ENCODE measurements around the gene ZER1. TPM values are rescaled to one million over a fixed set of nuclear protein-coding genes. Genes with fewer than 3 reads are reported as not detected.
"Not testable (repeated sequence)": the region's sequence is repeated elsewhere in the genome, so short reads cannot be mapped to it uniquely, and the experiment has no call there.

ZER1 gene
- total RNA-seq, 1 donor from 2014 or later: 11.5 TPM

DNA sequence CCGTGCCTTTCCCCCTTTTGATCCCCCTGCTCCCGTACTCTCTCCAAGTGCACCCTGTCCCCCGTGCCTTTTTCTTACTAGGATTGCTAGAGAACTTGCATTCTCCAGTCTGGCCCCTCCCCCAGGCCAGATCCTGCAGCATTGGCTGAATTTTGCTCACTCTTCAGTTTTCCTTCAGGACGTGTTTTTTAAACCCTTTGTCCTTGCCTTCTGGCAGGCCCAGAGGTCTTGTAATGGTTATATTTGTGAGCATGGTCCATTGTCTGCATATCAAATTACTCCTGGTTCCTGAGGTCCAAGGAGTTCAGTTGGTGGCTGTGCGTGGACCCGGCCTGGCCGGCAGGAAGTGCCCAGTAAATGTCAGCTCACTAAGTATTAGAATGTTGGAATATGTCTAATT lies 15.9 kb upstream of the ZER1 start:
- no peak for DNase-seq (ENCODE audit: low read depth)
- TF ChIP-seq, protein P1, sequence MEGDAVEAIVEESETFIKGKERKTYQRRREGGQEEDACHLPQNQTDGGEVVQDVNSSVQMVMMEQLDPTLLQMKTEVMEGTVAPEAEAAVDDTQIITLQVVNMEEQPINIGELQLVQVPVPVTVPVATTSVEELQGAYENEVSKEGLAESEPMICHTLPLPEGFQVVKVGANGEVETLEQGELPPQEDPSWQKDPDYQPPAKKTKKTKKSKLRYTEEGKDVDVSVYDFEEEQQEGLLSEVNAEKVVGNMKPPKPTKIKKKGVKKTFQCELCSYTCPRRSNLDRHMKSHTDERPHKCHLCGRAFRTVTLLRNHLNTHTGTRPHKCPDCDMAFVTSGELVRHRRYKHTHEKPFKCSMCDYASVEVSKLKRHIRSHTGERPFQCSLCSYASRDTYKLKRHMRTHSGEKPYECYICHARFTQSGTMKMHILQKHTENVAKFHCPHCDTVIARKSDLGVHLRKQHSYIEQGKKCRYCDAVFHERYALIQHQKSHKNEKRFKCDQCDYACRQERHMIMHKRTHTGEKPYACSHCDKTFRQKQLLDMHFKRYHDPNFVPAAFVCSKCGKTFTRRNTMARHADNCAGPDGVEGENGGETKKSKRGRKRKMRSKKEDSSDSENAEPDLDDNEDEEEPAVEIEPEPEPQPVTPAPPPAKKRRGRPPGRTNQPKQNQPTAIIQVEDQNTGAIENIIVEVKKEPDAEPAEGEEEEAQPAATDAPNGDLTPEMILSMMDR (conservative IDR thresholded peaks at IDR 0.05; ENCODE audit: low read depth, low read length): no peak

DNA sequence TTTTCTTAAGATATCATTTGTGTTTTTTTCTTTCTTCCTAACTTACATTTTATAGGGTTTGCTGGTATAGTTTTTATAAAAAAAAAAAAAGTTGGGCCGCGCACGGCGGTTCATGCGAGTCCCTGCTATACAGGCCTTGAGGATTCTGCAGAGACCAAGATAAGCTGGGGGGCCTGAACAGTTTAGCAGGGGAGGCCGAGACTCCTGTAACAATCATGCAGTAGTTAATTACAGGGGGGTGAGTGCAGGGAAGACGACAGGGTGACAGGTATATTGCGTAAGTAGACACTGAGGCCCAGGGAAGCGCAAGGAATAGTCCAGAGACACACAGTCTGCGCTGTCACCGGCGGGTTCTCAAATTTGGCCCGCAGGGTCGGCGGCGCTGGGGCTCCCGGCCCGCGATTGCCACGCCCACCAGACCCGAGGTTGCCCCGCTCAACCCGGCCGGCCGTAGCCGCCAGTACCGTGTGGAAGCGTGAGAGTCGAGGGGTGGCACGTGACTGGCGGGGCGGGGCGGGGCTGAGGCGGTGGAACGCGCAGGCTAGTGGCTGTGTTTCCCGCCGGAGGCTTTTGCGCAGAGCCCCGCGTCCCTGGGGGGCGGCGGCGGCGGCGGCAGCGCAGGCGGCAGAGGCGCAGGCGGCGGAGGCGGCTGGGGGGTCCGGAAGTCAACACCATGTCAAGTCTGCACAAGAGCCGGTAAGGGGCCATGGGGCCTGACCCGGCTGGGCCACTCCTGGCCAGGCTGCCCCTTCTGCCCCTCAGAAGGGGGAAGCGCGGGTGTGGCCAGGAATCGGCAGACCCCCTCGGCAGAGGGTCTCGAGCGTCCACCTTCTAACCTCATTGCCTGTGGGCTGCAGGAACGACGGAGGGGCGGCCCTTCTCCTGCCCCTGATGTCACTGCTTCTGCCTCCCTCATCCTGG lies 15.2 kb upstream of the ZER1 start, which contains the start of gene TBC1D13:
Gene TBC1D13 (plus strand): TSS at position 573 of the 921 bp plus-strand sequence. CDS start 101 bp downstream, at position 674.
- TF ChIP-seq, protein P1 (conservative IDR thresholded peaks at IDR 0.05; ENCODE audit: low read depth, low read length): no peak
- DNase-seq (ENCODE audit: low read depth): no peak

More for the DNA sequence above, 15.9 kb upstream of the ZER1 start:
- H3K4me3 ChIP-seq (ENCODE audit: low read depth, low read length): peak overlapping the region; percentile 97

DNA sequence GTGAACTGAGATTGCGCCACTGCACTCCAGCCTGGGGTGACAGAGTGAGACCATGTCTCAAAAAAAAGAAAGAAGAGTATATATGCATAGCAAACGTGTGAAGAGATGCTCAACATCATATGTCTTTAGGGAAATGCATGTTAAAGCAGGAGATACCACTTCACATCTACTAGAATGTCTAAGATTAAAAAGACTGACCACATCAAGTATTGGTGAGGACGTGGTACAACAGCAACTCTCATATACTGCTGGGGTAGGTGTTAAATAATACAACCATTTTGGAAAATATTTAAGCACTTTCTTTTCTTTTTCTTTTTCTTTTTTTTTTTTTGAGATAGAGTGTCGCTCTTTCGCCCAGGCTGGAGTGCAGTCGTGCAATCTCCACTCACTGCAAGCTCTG lies 13.7 kb upstream of the ZER1 start:
- TF ChIP-seq, protein P1 (conservative IDR thresholded peaks at IDR 0.05; ENCODE audit: low read depth, low read length): no peak
- DNase-seq (ENCODE audit: low read depth): no peak
- no peak overlapping the region for H3K4me3 ChIP-seq (ENCODE audit: low read depth, low read length)

More for the DNA sequence above, 15.2 kb upstream of the ZER1 start, which contains the start of gene TBC1D13:
- H3K4me3 ChIP-seq (ENCODE audit: low read depth, low read length): peak within 1 kb of the TSS; percentile 97

DNA sequence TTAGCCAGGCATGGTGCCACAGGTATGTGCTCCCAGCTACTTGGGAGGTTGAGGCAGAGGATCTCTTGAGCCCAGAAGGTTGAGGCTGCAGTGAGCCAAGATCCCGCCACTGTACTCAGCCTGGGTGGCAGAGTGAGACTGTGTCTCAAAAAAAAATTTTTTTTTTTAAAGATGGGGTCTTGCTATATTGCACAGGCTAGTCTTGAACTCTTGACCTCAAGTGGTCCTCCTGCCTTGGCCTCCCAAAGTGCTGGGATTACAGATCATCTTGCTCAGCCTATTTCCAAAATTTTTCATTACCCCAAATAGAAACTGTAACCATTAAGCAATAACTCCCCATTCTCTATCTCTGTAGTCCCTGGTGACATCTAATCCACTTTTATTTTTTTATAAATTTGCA lies 10.9 kb upstream of the ZER1 start:
- TF ChIP-seq, protein P1 (conservative IDR thresholded peaks at IDR 0.05; ENCODE audit: low read depth, low read length): no peak
- DNase-seq (ENCODE audit: low read depth): no peak
- no peak overlapping the region for H3K4me3 ChIP-seq (ENCODE audit: low read depth, low read length)

DNA sequence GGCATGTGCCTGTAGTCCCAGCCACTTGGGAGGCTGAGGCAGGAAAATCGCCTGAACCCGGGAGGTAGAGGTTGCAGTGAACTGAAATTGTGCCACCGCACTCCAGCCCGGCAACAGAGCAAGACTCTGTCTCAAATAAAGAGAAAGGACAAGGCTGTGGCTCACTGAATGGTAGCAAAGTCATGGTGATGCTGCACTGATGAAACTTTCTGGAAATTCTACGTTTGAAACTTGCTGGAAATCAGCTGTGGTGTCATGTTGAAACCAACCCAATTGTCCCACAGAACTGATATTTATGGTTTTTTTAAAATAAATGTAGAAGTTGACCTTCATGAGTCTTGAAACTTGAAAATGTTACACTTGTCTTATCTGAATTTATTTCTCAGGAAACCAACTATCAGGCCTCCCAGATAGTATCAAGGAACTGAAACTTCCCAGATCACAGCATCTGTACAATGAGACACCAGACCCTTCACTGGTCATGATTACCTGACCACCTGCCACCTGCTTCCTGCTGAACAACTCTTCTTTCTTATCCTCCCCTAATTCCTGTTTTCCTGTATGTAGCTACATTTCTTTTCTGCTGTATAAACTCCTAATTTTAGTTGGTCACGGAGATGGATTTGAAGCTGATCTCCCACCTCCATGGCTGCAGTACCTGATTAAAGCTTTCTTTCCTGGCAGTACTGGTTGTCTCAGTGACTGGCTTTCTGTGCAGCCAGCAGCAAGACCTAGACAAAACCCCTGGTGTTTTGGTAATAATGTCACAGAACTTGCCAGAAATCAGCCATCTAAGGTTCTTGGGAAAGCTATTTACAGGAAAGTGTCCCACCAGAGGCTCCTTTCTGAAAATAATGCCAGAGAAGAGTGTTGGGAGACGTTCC lies 9.7 kb upstream of the ZER1 start:
- TF ChIP-seq, protein P1 (conservative IDR thresholded peaks at IDR 0.05; ENCODE audit: low read depth, low read length): no peak
- DNase-seq (ENCODE audit: low read depth): no peak
- no peak overlapping the region for H3K4me3 ChIP-seq (ENCODE audit: low read depth, low read length)

DNA sequence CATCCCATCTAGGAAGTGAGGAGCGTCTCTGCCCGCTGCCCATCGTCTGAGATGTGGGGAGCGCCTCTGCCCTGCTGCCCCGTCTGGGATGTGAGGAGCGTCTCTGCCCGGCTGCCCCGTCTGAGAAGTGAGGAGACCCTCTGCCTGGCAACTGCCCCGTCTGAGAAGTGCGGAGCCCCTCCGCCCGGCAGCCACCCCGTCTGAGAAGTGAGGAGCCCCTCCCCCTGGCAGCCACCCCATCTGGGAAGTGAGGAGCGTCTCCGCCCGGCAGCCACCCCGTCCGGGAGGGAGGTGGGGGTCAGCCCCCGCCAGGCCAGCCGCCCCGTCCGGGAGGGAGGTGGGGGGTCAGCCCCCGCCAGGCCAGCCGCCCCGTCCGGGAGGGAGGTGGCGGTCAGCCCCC lies 8.4 kb upstream of the ZER1 start:
- DNase-seq (ENCODE audit: low read depth); H3K4me3 ChIP-seq (ENCODE audit: low read depth, low read length): not testable (repeated sequence)

DNA sequence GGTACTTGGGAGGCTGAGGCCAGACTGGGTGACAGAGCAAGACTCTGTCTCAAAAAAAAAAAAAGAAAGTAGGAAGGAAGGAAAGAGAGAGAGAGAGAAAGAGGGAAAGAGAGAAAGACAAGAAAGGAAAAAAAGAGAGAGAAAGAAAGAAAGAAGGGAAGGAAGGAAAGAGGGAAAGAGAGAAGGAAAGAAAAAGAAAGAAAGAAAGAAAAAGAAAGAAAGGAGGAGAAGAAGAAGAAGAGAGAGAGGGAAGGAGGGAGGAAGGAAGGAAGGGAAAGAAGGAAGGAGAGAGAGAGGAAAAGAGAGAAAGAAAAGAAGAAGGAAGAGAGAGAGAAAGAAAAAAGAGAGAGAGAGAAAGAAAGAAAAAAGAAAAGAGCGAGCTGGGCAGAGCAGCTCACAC lies 3.1 kb upstream of the ZER1 start:
- TF ChIP-seq, protein P1 (conservative IDR thresholded peaks at IDR 0.05; ENCODE audit: low read depth, low read length): no peak
- DNase-seq (ENCODE audit: low read depth): no peak
- no peak overlapping the region for H3K4me3 ChIP-seq (ENCODE audit: low read depth, low read length)

All from epithelial cell of proximal tubule (primary cell).